Activated gamma-delta T cell (primary cell): ENCODE data around the gene TUBGCP2.
"Not testable (repeated sequence)": the region's sequence is repeated elsewhere in the genome, so short reads cannot be mapped to it uniquely, and the experiment has no call there.

ENCODE experiments used
- DNase-seq: peaks from one replicate; lab custom pipeline; 2025; lab: John Stamatoyannopoulos, UW

The TUBGCP2 gene

GRCh38 chr10:133247681-133248333 is 60.9 kb downstream of the TUBGCP2 start:
- DNase-seq: no peak

DNA sequence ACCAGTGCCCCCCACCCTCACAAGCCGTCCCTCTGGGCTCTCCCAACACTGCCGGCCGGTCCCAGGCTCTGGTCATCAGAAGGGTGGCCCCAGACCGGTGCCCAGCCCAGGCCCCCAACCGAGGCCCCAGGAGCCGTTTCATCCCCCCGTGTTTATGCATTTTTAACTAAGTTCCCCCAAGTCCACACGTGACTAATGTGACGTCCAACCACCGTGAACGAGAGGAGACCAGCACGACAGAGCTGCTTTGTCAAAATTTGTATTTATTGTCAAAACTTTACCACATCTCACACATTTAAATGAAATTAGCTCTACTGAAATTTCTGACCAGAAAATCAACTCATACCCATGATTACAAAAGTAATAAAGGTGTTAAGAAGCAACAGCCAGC is 62.4 kb downstream of the TUBGCP2 start:
- DNase-seq: no peak

GRCh38 chr10:133245439-133246235 is 63.0 kb downstream of the TUBGCP2 start:
- no peak for DNase-seq

GRCh38 chr10:133243593-133243992 is 65.1 kb downstream of the TUBGCP2 start:
- no peak for DNase-seq

DNA sequence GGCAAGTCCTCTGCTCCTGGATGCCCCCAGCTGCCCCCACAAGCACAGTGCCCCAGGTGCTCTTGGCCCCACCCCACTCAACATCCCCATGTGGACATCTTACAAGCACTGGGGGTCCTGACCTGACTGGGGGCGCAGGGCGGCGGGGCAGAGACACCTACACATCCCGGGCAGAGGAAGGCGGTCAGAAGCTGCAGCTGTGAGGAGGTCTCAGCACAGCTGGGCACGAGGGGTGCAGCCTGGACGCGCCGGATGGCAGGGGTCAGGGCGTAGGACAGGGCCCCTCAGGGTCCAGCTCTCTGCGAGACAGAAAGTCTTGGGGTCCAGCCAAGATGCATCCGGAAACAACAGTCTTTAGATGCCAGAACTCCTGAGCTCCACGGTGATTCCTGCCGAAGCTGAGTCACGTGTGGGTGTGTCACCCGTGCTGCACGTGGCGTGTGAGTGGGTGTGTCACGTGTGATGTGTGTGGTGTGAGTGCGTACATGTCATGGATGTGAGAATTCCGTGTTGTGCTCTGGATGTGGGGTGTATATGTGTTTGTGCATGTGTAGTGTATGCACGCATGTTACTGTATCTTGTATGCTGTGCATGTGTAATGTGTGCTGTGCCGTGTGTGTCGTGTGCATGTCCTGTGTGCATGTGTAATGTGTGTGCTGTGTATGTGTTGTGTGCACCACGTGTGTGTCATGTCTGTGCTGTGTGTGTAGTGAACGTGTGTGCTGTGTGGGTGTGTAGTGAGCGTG is 65.9 kb downstream of the TUBGCP2 start:
- no peak for DNase-seq

DNA sequence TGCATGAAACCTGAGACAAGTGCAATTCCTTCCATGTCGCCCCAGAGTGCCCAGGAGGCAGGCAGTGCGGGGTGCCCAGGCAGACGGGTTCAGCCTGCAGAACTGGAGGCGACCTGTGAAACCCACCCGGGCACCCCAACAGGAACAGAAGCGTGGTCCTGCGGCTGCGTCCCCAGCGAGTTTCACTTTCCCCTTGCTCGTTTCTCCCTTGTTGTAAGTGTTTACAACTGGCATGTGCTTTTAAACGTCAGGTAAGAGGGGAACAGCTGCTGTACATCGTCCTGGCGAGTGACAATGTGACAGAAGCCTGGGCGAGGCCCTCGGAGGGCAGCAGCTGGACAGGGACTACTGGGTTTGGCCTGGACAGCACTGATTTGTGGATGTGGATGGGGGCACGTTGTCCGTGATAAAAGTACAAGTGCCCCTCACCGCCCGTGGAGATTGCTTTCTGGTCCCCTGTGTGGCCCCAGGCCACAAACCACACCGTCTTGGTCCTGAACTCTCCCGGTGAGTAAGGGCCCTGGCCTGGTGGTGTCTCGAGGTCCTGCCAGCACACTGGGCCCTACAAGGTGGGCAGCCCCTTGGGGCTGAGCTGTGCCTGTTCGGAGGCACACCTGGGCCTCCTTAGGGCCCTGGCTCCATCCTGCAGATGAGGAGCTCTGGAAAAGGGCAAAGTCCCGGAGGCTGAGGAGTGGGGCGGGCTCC is 67.0 kb downstream of the TUBGCP2 start:
- no peak for DNase-seq

- no peak for DNase-seq
These were observed 68.7 kb downstream of the TUBGCP2 start for GRCh38 chr10:133239990-133240389.

DNA sequence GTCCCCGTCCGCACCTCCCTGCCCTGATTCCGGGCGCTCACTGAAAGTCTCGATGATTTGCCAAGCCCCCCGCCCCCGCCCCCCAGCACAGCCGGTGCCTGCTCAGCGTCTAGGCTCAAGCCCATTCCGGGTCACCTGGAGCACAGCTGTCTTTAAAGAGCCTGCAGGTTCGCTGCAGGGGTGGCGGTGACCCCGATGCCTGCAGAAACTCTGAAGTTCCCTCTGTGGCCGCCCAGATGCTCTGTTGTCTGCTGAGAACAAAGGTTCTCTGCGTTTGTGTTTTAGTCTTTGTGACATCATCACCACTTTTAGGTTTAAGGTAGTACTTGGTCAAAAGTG is 70.2 kb downstream of the TUBGCP2 start:
- DNase-seq: no peak

DNA sequence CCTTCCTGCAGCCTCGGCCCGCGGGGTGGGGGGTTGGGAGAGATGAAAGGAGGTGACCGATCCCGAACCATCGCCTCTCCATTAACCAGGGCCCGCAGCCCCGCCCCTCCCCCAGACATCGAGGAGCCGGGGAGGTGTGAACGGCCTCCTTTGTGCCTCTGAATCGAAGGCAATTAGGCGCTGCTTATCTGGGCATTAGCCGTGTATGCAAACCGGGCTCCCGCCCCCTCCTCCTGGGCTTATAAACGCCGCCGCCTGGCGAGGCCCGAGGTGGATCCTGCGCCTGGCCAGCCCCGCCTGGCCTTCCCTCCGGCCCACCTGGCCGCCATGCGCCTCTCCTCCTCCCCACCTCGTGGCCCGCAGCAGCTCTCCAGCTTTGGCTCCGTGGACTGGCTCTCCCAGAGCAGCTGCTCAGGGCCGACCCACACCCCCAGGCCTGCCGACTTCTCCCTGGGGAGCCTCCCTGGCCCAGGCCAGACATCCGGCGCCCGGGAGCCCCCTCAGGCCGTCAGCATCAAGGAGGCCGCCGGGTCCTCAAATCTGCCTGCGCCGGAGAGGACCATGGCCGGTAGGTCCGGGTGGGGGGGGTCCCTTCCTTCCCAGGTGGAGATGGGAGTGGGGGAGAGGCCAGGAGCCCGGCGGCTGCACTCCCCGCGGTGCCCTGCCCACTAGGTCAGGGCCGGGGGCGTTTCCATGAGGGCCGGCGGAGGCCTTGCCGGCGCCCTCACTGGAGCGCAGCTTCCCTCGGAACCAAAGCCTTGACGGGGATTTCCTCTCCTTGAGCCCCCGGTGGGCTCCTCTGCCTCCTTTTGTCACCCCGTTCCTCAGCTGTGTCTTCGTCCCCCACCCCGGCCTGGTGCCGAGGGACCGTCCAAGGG is 70.8 kb downstream of the TUBGCP2 start, which contains the start of gene VENTX:
VENTX (plus strand) TSS at position 268 of the 878 bp plus-strand sequence; CDS start at position 328, 60 bp downstream.
- no peak for DNase-seq

GRCh38 chr10:133237241-133237587 is 71.5 kb downstream of the TUBGCP2 start:
- no peak for DNase-seq

DNA sequence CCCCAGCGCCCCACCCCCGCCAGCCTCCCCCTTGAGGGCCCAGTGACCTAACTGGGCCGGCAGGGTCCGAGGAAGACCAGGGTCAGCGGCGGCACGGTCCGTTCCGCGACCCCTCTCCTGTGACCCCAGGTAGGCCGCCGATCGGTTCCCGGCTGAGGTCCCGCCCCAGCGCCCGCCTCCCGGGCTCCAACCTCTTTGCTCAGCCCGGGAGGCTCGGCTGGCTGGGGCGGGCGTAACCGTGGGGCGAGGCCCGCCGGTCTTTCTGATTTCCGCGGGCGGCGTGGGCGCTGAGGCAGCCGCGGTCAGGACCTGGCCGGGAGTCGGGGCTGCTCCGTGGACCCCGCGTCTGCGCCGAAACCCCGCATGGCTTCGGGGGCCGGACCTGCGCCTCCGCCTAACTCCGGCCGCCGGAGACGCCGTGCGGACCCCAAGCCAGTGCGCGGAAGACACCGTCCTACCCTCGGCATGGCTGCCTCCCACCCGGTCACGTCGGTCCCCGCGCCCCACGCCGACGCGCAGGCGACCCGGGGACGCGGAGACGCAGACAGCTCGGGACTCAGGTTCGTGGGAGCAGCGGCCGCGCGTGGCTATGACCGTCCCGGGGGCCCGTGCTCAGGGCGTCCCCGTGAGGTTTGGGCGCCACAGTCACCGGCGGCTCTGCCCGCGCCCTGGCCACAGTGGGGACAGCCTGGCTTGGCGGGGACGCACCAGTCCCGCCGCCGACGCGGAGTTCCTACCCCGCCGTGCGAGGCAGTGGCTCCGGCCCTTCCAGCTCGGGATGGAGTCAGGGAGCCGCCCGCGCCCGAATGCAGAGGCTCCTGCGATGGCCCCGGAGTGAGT is 72.1 kb downstream of the TUBGCP2 start:
- no peak for DNase-seq

- DNase-seq: no peak
These were observed 72.7 kb downstream of the TUBGCP2 start for GRCh38 chr10:133235932-133236331.

GRCh38 chr10:133235265-133235855 is 73.3 kb downstream of the TUBGCP2 start:
- DNase-seq: no peak

DNA sequence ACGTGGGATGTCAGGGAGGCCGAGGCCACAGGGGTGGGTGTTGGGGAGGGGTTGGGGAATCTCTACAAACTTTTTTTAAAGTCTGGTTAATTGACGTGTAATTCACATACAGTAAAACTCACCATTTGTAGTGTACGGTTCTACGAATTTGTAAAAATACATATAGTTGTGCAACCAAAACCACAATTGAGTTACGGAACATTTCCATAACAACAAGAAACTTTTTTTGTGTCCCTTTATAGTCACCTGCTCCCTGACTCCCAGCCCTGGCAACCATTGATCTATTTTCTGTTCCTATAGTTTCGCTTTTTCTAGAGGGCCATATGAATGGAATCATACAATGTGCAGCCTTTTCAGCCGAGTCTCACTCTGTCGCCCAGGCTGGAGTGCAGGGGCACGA is 73.9 kb downstream of the TUBGCP2 start:
- DNase-seq: not testable (repeated sequence)

GRCh38 chr10:133231946-133232574 is 76.6 kb downstream of the TUBGCP2 start:
- no peak for DNase-seq

DNA sequence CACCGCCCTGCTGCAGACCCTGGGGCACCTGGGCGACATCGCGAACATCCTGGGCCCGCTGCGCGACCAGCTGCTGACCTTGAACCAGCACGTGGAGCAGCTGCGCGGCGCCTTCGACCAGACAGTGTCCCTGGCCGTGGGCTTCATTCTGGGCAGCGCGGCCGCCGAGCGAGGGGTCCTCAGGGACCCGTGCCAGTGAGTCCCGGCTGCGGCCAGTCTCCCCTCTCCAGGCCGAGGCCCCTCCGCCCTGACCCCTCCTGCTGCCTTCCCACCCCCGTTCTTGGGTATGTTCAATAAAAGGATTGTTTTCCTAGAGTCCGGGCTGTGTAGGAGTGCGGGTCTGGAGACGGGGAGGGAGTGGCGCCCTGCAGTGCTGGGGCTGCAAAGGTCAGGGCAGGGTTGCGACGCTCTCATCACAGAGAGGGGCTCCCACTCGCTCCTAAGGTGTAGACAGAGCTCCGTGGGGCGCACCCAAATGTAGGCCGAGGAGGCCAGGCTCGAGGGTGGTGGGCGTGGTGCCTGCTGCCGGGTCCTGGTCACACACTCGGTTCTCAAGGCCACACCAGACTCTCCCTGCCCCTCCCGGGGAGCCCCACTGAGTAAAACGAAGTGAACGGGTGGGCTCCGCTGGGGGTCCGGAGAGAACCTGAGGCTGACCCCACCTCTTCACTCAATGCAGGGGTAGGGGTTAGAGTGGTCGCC is 77.3 kb downstream of the TUBGCP2 start:
- no peak for DNase-seq

GRCh38 chr10:133230387-133231195 is 78.1 kb downstream of the TUBGCP2 start:
- DNase-seq: no peak

GRCh38 chr10:133230044-133230361 is 78.7 kb downstream of the TUBGCP2 start, which contains the start of gene UTF1:
Gene UTF1 (plus strand): TSS chr10:133230217. CDS start chr10:133230289, 72 bp downstream.
- no peak for DNase-seq
